ENCODE data around the gene NOB1. TPM values are rescaled to one million over a fixed set of nuclear protein-coding genes. Genes with fewer than 3 reads are reported as not detected.

NOB1 gene
- total RNA-seq, 1 donor from 2014 or later: 22.7 TPM

GRCh38 chr16:69771651-69771967 is 16.9 kb upstream of the NOB1 start:
- no peak for DNase-seq
- no peak for TF ChIP-seq CTCF (IDR thresholded peaks at IDR 0.05; ENCODE audit: partially characterized antibody, unreplicated experiment)
- H3K27me3 Mint-ChIP-seq (ENCODE audit: unreplicated experiment): no peaks in the 10 kb centered on the region
- H3K9me3 Mint-ChIP-seq (ENCODE audit: unreplicated experiment): peaks cover 2% of the 10 kb centered on the region
- H3K36me3 Mint-ChIP-seq (ENCODE audit: unreplicated experiment): peaks cover 7% of the 10 kb centered on the region
- no peak overlapping the region for H3K4me3 Mint-ChIP-seq (ENCODE audit: unreplicated experiment)
- H3K27ac Mint-ChIP-seq (ENCODE audit: unreplicated experiment): no peak overlapping the region
- H3K4me1 Mint-ChIP-seq (ENCODE audit: low read depth, unreplicated experiment): no peaks in the 10 kb centered on the region

- Mint-ChIP-seq H3K36me3 (ENCODE audit: unreplicated experiment) (peaks cover 7% of the 10 kb centered on the region), H3K27me3 (ENCODE audit: unreplicated experiment) (no peaks in the 10 kb centered on the region)
These were observed 14.7 kb upstream of the NOB1 start for GRCh38 chr16:69769404-69769803.

GRCh38 chr16:69768666-69769065 is 13.9 kb upstream of the NOB1 start:
- Mint-ChIP-seq H3K9me3 (ENCODE audit: unreplicated experiment) (no peaks in the 10 kb centered on the region), H3K27ac (ENCODE audit: unreplicated experiment) (peak overlapping the region; percentile 1), H3K4me1 (ENCODE audit: low read depth, unreplicated experiment) (no peaks in the 10 kb centered on the region), H3K4me3 (ENCODE audit: unreplicated experiment) (no peak overlapping the region), H3K27me3 (ENCODE audit: unreplicated experiment) (no peaks in the 10 kb centered on the region), H3K36me3 (ENCODE audit: unreplicated experiment) (peaks cover 7% of the 10 kb centered on the region)
- TF ChIP-seq CTCF (IDR thresholded peaks at IDR 0.05; ENCODE audit: partially characterized antibody, unreplicated experiment): no peak
- DNase-seq: no peak

More at GRCh38 chr16:69769404-69769803, 14.7 kb upstream of the NOB1 start:
- TF ChIP-seq CTCF (IDR thresholded peaks at IDR 0.05; ENCODE audit: partially characterized antibody, unreplicated experiment): no peak
- DNase-seq: no peak
- Mint-ChIP-seq H3K4me1 (ENCODE audit: low read depth, unreplicated experiment) (no peaks in the 10 kb centered on the region), H3K9me3 (ENCODE audit: unreplicated experiment) (no peaks in the 10 kb centered on the region), H3K27ac (ENCODE audit: unreplicated experiment) (no peak overlapping the region), H3K4me3 (ENCODE audit: unreplicated experiment) (no peak overlapping the region)

- no peaks in the 10 kb centered on the region for H3K27me3 Mint-ChIP-seq (ENCODE audit: unreplicated experiment)
- peaks cover 3% of the 10 kb centered on the region for H3K9me3 Mint-ChIP-seq (ENCODE audit: unreplicated experiment)
- no peak for TF ChIP-seq CTCF (IDR thresholded peaks at IDR 0.05; ENCODE audit: partially characterized antibody, unreplicated experiment)
- DNase-seq: no peak
- peaks cover 7% of the 10 kb centered on the region for H3K36me3 Mint-ChIP-seq (ENCODE audit: unreplicated experiment)
- H3K4me3 Mint-ChIP-seq (ENCODE audit: unreplicated experiment): peak overlapping the region; percentile 22
- H3K27ac Mint-ChIP-seq (ENCODE audit: unreplicated experiment): no peak overlapping the region
- H3K4me1 Mint-ChIP-seq (ENCODE audit: low read depth, unreplicated experiment): peaks cover 5% of the 10 kb centered on the region
These were observed 12.9 kb upstream of the NOB1 start for GRCh38 chr16:69767459-69768229.

GRCh38 chr16:69763599-69763942 is 8.8 kb upstream of the NOB1 start:
- Mint-ChIP-seq H3K9me3 (ENCODE audit: unreplicated experiment) (peaks cover 5% of the 10 kb centered on the region), H3K27ac (ENCODE audit: unreplicated experiment) (no peak overlapping the region)

More at GRCh38 chr16:69763599-69763942, 8.8 kb upstream of the NOB1 start:
- TF ChIP-seq CTCF (IDR thresholded peaks at IDR 0.05; ENCODE audit: partially characterized antibody, unreplicated experiment): no peak
- Mint-ChIP-seq H3K4me3 (ENCODE audit: unreplicated experiment) (peak overlapping the region; percentile 89), H3K36me3 (ENCODE audit: unreplicated experiment) (peaks cover 7% of the 10 kb centered on the region), H3K4me1 (ENCODE audit: low read depth, unreplicated experiment) (peaks cover 5% of the 10 kb centered on the region), H3K27me3 (ENCODE audit: unreplicated experiment) (no peaks in the 10 kb centered on the region)
- no peak for DNase-seq
